Measurements from ENCODE around the gene KLC1. TPM values are rescaled to one million over a fixed set of nuclear protein-coding genes. Genes with fewer than 3 reads are reported as not detected.

Gene KLC1
- total and polyA plus RNA-seq, 4 donors, result 22.9 to 131 (median 46.0) TPM

DNA sequence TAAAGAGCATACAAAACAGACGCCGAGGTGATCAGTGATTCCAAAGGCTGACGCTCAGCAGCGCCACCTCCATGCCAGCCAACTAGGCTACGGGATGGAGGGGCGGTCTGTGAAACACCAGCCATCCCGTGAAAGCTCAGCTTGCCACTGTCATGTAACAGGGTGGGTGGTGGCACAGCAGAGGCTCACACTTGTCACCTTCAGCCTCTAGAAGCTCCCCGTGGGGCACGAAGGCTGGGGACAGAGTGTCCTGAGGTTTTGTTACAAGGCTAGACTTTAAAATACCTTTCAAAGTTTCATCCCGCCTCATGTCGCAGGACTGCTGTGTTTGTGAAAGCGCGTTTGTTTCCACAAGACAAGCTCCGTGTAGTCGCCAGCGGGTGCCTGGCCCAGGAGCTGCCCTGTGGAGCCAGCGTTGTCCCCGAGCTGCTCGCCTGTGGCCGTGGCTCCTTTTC lies 65.6 kb downstream of the KLC1 start:
- H3K27me3 ChIP-seq (ENCODE audit: control insufficient read depth in 4 of 4, insufficient read depth in 4 of 4, low read length in 3 of 4), result no peaks in the 10 kb centered on the region
- no peaks in the 10 kb centered on the region for H3K9me3 ChIP-seq (ENCODE audit: control insufficient read depth in 4 of 4, low read length in 3 of 4)
- no peak for DNase-seq (ENCODE audit: low spot score)
- no peak for TF ChIP-seq REST (IDR thresholded peaks at IDR 0.05)
- no peak for TF ChIP-seq YY1 (IDR thresholded peaks at IDR 0.05)
- no peak for TF ChIP-seq SP1 (IDR thresholded peaks at IDR 0.05)
- TF ChIP-seq FOXA1 (IDR thresholded peaks at IDR 0.05), result no peak
- H3K4me3 ChIP-seq (ENCODE audit: low read depth in 1 of 3, low read length in 3 of 3), result no peak overlapping the region
- no peak overlapping the region for H3K9ac ChIP-seq (ENCODE audit: low read depth in 1 of 2, low read length in 2 of 2)
- H3K36me3 ChIP-seq (ENCODE audit: control insufficient read depth in 4 of 4, insufficient read depth in 3 of 4, low read depth in 1 of 4, low read length in 3 of 4), result peaks cover 19 to 27% (median 22%) of the 10 kb centered on the region in 4 donors
- 92% methylated on average over 20 of the region's 20 CpGs for WGBS
- H3K4me1 ChIP-seq (ENCODE audit: control insufficient read depth in 4 of 4, insufficient read depth in 4 of 4, low read length in 3 of 4), result peaks cover 1 to 5% (median 2%) of the 10 kb centered on the region in 4 donors
- H3K27ac ChIP-seq (ENCODE audit: low read depth in 1 of 2, low read length in 2 of 2), result no peak overlapping the region

GRCh38 chr14:103695296-103696069 lies 66.5 kb downstream of the KLC1 start:
- Histone ChIP-seq H3K4me3 (ENCODE audit: low read depth in 1 of 3, low read length in 3 of 3) (no peak overlapping the region), H3K27me3 (ENCODE audit: control insufficient read depth in 4 of 4, insufficient read depth in 4 of 4, low read length in 3 of 4) (no peaks in the 10 kb centered on the region), H3K9me3 (ENCODE audit: control insufficient read depth in 4 of 4, low read length in 3 of 4) (no peaks in the 10 kb centered on the region), H3K36me3 (ENCODE audit: control insufficient read depth in 4 of 4, insufficient read depth in 3 of 4, low read depth in 1 of 4, low read length in 3 of 4) (peaks cover 19 to 27% (median 22%) of the 10 kb centered on the region in 4 donors), H3K9ac (ENCODE audit: low read depth in 1 of 2, low read length in 2 of 2) (no peak overlapping the region), H3K4me1 (ENCODE audit: control insufficient read depth in 4 of 4, insufficient read depth in 4 of 4, low read length in 3 of 4) (peaks cover 3 to 13% (median 7%) of the 10 kb centered on the region in 4 donors), H3K27ac (ENCODE audit: low read depth in 1 of 2, low read length in 2 of 2) (no peak overlapping the region)
- TF ChIP-seq NR2F2 (IDR thresholded peaks at IDR 0.05) (no peak), GABPA (IDR thresholded peaks at IDR 0.05 in 1 of 2, conservative IDR thresholded peaks at IDR 0.05 in 1 of 2) (no peak), SP1 (IDR thresholded peaks at IDR 0.05) (no peak), RXRA (IDR thresholded peaks at IDR 0.05) (no peak), JUND (IDR thresholded peaks at IDR 0.05) (no peak)
- DNase-seq (ENCODE audit: low spot score), result no peak
- 78% methylated on average over 14 of the region's 14 CpGs for WGBS

DNA sequence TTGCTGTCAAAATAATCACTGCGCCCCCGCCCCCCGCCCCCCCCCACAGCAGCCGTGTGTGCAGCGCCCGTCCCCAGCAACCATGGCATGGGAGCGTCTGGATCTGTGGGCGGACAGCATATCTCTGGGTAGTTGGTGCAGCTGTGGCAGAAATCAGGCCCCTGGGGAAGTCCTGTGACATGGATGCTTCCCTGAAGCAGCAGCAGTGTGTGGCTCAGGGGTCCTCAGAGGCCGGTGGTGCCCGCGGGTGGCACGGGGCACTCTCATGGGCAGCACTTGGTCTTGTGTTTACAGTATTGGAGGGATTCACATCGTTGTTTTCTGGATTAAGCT lies 67.0 kb downstream of the KLC1 start:
- no peaks in the 10 kb centered on the region for H3K9me3 ChIP-seq (ENCODE audit: control insufficient read depth in 4 of 4, low read length in 3 of 4)
- no peak overlapping the region for H3K27ac ChIP-seq (ENCODE audit: low read depth in 1 of 2, low read length in 2 of 2)
- peaks cover 19 to 27% (median 22%) of the 10 kb centered on the region in 4 donors for H3K36me3 ChIP-seq (ENCODE audit: control insufficient read depth in 4 of 4, insufficient read depth in 3 of 4, low read depth in 1 of 4, low read length in 3 of 4)
- no peak for DNase-seq (ENCODE audit: low spot score)
- peaks cover 3 to 18% (median 10%) of the 10 kb centered on the region in 4 donors for H3K4me1 ChIP-seq (ENCODE audit: control insufficient read depth in 4 of 4, insufficient read depth in 4 of 4, low read length in 3 of 4)
- H3K27me3 ChIP-seq (ENCODE audit: control insufficient read depth in 4 of 4, insufficient read depth in 4 of 4, low read length in 3 of 4), result no peaks in the 10 kb centered on the region
- 84% methylated on average over 12 of the region's 13 CpGs for WGBS
- no peak overlapping the region for H3K4me3 ChIP-seq (ENCODE audit: low read depth in 1 of 3, low read length in 3 of 3)
- H3K9ac ChIP-seq (ENCODE audit: low read depth in 1 of 2, low read length in 2 of 2), result no peak overlapping the region
- no peak for TF ChIP-seq NR2F2 (IDR thresholded peaks at IDR 0.05)
- no peak for TF ChIP-seq TAF1 (conservative IDR thresholded peaks at IDR 0.05)
- TF ChIP-seq HNF4A (conservative IDR thresholded peaks at IDR 0.05), result no peak
- TF ChIP-seq FOXA1 (IDR thresholded peaks at IDR 0.05), result no peak
- no peak for TF ChIP-seq YY1 (IDR thresholded peaks at IDR 0.05)
- no peak for TF ChIP-seq HNF4G (IDR thresholded peaks at IDR 0.05)
- no peak for TF ChIP-seq GABPA (IDR thresholded peaks at IDR 0.05 in 1 of 2, conservative IDR thresholded peaks at IDR 0.05 in 1 of 2)
- no peak for TF ChIP-seq RAD21 (IDR thresholded peaks at IDR 0.05)
- TF ChIP-seq ATF3 (IDR thresholded peaks at IDR 0.05), result no peak
- no peak for TF ChIP-seq EGR1 (IDR thresholded peaks at IDR 0.05; ENCODE audit: low read depth in 2 of 2)
- TF ChIP-seq, protein P1, sequence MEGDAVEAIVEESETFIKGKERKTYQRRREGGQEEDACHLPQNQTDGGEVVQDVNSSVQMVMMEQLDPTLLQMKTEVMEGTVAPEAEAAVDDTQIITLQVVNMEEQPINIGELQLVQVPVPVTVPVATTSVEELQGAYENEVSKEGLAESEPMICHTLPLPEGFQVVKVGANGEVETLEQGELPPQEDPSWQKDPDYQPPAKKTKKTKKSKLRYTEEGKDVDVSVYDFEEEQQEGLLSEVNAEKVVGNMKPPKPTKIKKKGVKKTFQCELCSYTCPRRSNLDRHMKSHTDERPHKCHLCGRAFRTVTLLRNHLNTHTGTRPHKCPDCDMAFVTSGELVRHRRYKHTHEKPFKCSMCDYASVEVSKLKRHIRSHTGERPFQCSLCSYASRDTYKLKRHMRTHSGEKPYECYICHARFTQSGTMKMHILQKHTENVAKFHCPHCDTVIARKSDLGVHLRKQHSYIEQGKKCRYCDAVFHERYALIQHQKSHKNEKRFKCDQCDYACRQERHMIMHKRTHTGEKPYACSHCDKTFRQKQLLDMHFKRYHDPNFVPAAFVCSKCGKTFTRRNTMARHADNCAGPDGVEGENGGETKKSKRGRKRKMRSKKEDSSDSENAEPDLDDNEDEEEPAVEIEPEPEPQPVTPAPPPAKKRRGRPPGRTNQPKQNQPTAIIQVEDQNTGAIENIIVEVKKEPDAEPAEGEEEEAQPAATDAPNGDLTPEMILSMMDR (IDR thresholded peaks at IDR 0.05; ENCODE audit: low read depth, low read length, missing input control), result no peak
- TF ChIP-seq REST (IDR thresholded peaks at IDR 0.05), result no peak

Data from liver (tissue), 9 donors.